Measurements from ENCODE around the gene FPR3.

DNA sequence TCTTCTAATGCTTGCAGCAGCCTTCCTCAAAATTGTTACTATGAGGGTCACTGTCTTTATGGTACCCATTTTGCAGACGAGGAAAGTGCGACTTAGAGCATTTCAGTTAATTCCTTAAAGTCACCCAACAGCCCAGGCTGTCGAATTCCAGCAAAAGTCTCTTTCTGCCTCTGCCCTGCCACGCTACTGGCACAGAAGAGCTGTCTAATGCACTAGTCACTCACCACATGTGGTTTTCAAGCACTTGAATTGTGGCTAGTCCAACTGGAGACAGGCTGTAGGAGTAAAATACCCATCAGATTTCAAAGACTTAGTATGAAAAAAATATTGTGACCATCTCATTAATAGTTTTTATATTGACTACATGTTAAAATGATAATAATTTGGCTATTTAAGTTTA, 45.0 kb upstream of the FPR3 start:
- TF ChIP-seq POLR2A (IDR thresholded peaks at IDR 0.05) (no peak), EP300 (IDR thresholded peaks at IDR 0.05; ENCODE audit: low read depth) (no peak), POLR2AphosphoS5 (IDR thresholded peaks at IDR 0.05) (no peak)
- TF ChIP-seq, protein P1, sequence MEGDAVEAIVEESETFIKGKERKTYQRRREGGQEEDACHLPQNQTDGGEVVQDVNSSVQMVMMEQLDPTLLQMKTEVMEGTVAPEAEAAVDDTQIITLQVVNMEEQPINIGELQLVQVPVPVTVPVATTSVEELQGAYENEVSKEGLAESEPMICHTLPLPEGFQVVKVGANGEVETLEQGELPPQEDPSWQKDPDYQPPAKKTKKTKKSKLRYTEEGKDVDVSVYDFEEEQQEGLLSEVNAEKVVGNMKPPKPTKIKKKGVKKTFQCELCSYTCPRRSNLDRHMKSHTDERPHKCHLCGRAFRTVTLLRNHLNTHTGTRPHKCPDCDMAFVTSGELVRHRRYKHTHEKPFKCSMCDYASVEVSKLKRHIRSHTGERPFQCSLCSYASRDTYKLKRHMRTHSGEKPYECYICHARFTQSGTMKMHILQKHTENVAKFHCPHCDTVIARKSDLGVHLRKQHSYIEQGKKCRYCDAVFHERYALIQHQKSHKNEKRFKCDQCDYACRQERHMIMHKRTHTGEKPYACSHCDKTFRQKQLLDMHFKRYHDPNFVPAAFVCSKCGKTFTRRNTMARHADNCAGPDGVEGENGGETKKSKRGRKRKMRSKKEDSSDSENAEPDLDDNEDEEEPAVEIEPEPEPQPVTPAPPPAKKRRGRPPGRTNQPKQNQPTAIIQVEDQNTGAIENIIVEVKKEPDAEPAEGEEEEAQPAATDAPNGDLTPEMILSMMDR (IDR thresholded peaks at IDR 0.05): no peak

Measured in transverse colon (tissue), 4 donors.